ENCODE data around the gene RNF152. TPM values are rescaled to one million over a fixed set of nuclear protein-coding genes. Genes with fewer than 3 reads are reported as not detected.

RNF152 gene
- total RNA-seq, 1 experiment from 2014 or later, result 8.8 TPM

- DNase-seq, result peak; percentile 80
- Histone ChIP-seq H3K36me3 (replicated peaks; ENCODE audit: control insufficient read depth, insufficient read depth, low read length) (no peaks in the 10 kb centered on the region), H3K4me3 (ENCODE audit: insufficient read depth, low read depth, low read length) (no peak overlapping the region)
These were observed 8.6 kb upstream of the RNF152 start for GRCh38 chr18:61901323-61901986.

GRCh38 chr18:61900504-61901281, 7.9 kb upstream of the RNF152 start:
- H3K27me3 ChIP-seq (ENCODE audit: control insufficient read depth, insufficient read depth, low read length), result no peaks in the 10 kb centered on the region; the same call in 1 of the 2 replicates
- no peaks in the 10 kb centered on the region for H3K36me3 ChIP-seq (replicated peaks; ENCODE audit: control insufficient read depth, insufficient read depth, low read length)
- DNase-seq, result no peak
- H3K4me3 ChIP-seq (ENCODE audit: insufficient read depth, low read depth, low read length), result no peak overlapping the region

More at GRCh38 chr18:61901323-61901986, 8.6 kb upstream of the RNF152 start:
- no peaks in the 10 kb centered on the region; the same call in 1 of the 2 replicates for H3K27me3 ChIP-seq (ENCODE audit: control insufficient read depth, insufficient read depth, low read length)

GRCh38 chr18:61898640-61899101, 5.9 kb upstream of the RNF152 start:
- DNase-seq, result peak; percentile 13
- Histone ChIP-seq H3K36me3 (replicated peaks; ENCODE audit: control insufficient read depth, insufficient read depth, low read length) (no peaks in the 10 kb centered on the region), H3K27me3 (ENCODE audit: control insufficient read depth, insufficient read depth, low read length) (peaks cover 9% of the 10 kb centered on the region), H3K4me3 (ENCODE audit: insufficient read depth, low read depth, low read length) (no peak overlapping the region)

GRCh38 chr18:61896757-61897156, 4.0 kb upstream of the RNF152 start:
- Histone ChIP-seq H3K36me3 (replicated peaks; ENCODE audit: control insufficient read depth, insufficient read depth, low read length) (no peaks in the 10 kb centered on the region), H3K4me3 (ENCODE audit: insufficient read depth, low read depth, low read length) (no peak overlapping the region), H3K27me3 (ENCODE audit: control insufficient read depth, insufficient read depth, low read length) (peaks cover 27% of the 10 kb centered on the region)
- DNase-seq, result peak; percentile 18

GRCh38 chr18:61896118-61896517, 3.3 kb upstream of the RNF152 start:
- no peak for DNase-seq
- no peaks in the 10 kb centered on the region for H3K36me3 ChIP-seq (replicated peaks; ENCODE audit: control insufficient read depth, insufficient read depth, low read length)
- no peak overlapping the region for H3K4me3 ChIP-seq (ENCODE audit: insufficient read depth, low read depth, low read length)
- peaks cover 27% of the 10 kb centered on the region for H3K27me3 ChIP-seq (ENCODE audit: control insufficient read depth, insufficient read depth, low read length)

- peak; percentile 56 for DNase-seq
- peaks cover 27% of the 10 kb centered on the region for H3K27me3 ChIP-seq (ENCODE audit: control insufficient read depth, insufficient read depth, low read length)
- H3K4me3 ChIP-seq (ENCODE audit: insufficient read depth, low read depth, low read length), result peak overlapping the region; percentile 69
- no peaks in the 10 kb centered on the region for H3K36me3 ChIP-seq (replicated peaks; ENCODE audit: control insufficient read depth, insufficient read depth, low read length)
These were observed 2.1 kb upstream of the RNF152 start for GRCh38 chr18:61894751-61895524.

- no peaks in the 10 kb centered on the region for H3K36me3 ChIP-seq (replicated peaks; ENCODE audit: control insufficient read depth, insufficient read depth, low read length)
- H3K4me3 ChIP-seq (ENCODE audit: insufficient read depth, low read depth, low read length), result peak overlapping the region; percentile 69
- peak; percentile 96 for DNase-seq
- H3K27me3 ChIP-seq (ENCODE audit: control insufficient read depth, insufficient read depth, low read length), result peaks cover 29% of the 10 kb centered on the region
These were observed 1.4 kb upstream of the RNF152 start for GRCh38 chr18:61893971-61894750.

GRCh38 chr18:61893309-61893970, 633 bp upstream of the RNF152 start:
- H3K4me3 ChIP-seq (ENCODE audit: insufficient read depth, low read depth, low read length), result peak overlapping the region; percentile 69
- DNase-seq, result peak; percentile 85
- no peaks in the 10 kb centered on the region for H3K36me3 ChIP-seq (replicated peaks; ENCODE audit: control insufficient read depth, insufficient read depth, low read length)
- H3K27me3 ChIP-seq (ENCODE audit: control insufficient read depth, insufficient read depth, low read length), result peaks cover 29% of the 10 kb centered on the region

GRCh38 chr18:61891894-61892293, 913 bp downstream of the RNF152 start:
- no peak overlapping the region for H3K4me3 ChIP-seq (ENCODE audit: insufficient read depth, low read depth, low read length)
- H3K36me3 ChIP-seq (replicated peaks; ENCODE audit: control insufficient read depth, insufficient read depth, low read length), result no peaks in the 10 kb centered on the region

GRCh38 chr18:61891271-61891670, 1.5 kb downstream of the RNF152 start:
- DNase-seq, result no peak
- Histone ChIP-seq H3K36me3 (replicated peaks; ENCODE audit: control insufficient read depth, insufficient read depth, low read length) (no peaks in the 10 kb centered on the region), H3K4me3 (ENCODE audit: insufficient read depth, low read depth, low read length) (no peak overlapping the region), H3K27me3 (ENCODE audit: control insufficient read depth, insufficient read depth, low read length) (peaks cover 29% of the 10 kb centered on the region)

More at GRCh38 chr18:61891894-61892293, 913 bp downstream of the RNF152 start:
- peaks cover 29% of the 10 kb centered on the region for H3K27me3 ChIP-seq (ENCODE audit: control insufficient read depth, insufficient read depth, low read length)
- no peak for DNase-seq

GRCh38 chr18:61890344-61890743, 2.5 kb downstream of the RNF152 start:
- no peak for DNase-seq

GRCh38 chr18:61889541-61889940, 3.3 kb downstream of the RNF152 start:
- Histone ChIP-seq H3K4me3 (ENCODE audit: insufficient read depth, low read depth, low read length) (no peak overlapping the region), H3K36me3 (replicated peaks; ENCODE audit: control insufficient read depth, insufficient read depth, low read length) (no peaks in the 10 kb centered on the region), H3K27me3 (ENCODE audit: control insufficient read depth, insufficient read depth, low read length) (peaks cover 22% of the 10 kb centered on the region)
- no peak for DNase-seq

More at GRCh38 chr18:61890344-61890743, 2.5 kb downstream of the RNF152 start:
- H3K36me3 ChIP-seq (replicated peaks; ENCODE audit: control insufficient read depth, insufficient read depth, low read length), result no peaks in the 10 kb centered on the region
- H3K27me3 ChIP-seq (ENCODE audit: control insufficient read depth, insufficient read depth, low read length), result peaks cover 29% of the 10 kb centered on the region
- H3K4me3 ChIP-seq (ENCODE audit: insufficient read depth, low read depth, low read length), result no peak overlapping the region

GRCh38 chr18:61888622-61889021, 4.2 kb downstream of the RNF152 start:
- H3K36me3 ChIP-seq (replicated peaks; ENCODE audit: control insufficient read depth, insufficient read depth, low read length), result no peaks in the 10 kb centered on the region

More at GRCh38 chr18:61888622-61889021, 4.2 kb downstream of the RNF152 start:
- peaks cover 20% of the 10 kb centered on the region for H3K27me3 ChIP-seq (ENCODE audit: control insufficient read depth, insufficient read depth, low read length)
- no peak overlapping the region for H3K4me3 ChIP-seq (ENCODE audit: insufficient read depth, low read depth, low read length)
- no peak for DNase-seq

Measured in H7 (cell line).